ENCODE results near the gene IGSF9B.
"Not testable (repeated sequence)": the region's sequence is repeated elsewhere in the genome, so short reads cannot be mapped to it uniquely, and the experiment has no call there.

The IGSF9B gene

GRCh38 chr11:133956650-133957633 lies at the start of gene IGSF9B:
TSS of gene IGSF9B (minus strand) at chr11:133956968. CDS start at chr11:133956754, 214 bp downstream.
- in situ Hi-C loops (cut with MboI; ENCODE audit: low sequenced_read_pairs): no loop called here

GRCh38 chr11:134004496-134005172 lies 47.9 kb upstream of the IGSF9B start:
- in situ Hi-C loops (cut with MboI; ENCODE audit: low sequenced_read_pairs): no loop called here

GRCh38 chr11:134003792-134004495 lies 47.2 kb upstream of the IGSF9B start:
- in situ Hi-C loops (cut with MboI; ENCODE audit: low sequenced_read_pairs): no loop called here

GRCh38 chr11:134002819-134003218 lies 46.1 kb upstream of the IGSF9B start:
- in situ Hi-C loops (cut with MboI; ENCODE audit: low sequenced_read_pairs): not testable (repeated sequence)

- in situ Hi-C loops (cut with MboI; ENCODE audit: low sequenced_read_pairs): not testable (repeated sequence)
Measured at GRCh38 chr11:134002338-134002737, 45.6 kb upstream of the IGSF9B start.

- in situ Hi-C loops (cut with MboI; ENCODE audit: low sequenced_read_pairs): no loop called here
Measured at GRCh38 chr11:134001596-134001995, 44.8 kb upstream of the IGSF9B start.

GRCh38 chr11:134001088-134001487 lies 44.3 kb upstream of the IGSF9B start:
- in situ Hi-C loops (cut with MboI; ENCODE audit: low sequenced_read_pairs): no loop called here

GRCh38 chr11:133999355-133999754 lies 42.6 kb upstream of the IGSF9B start:
- in situ Hi-C loops (cut with MboI; ENCODE audit: low sequenced_read_pairs): no loop called here

- in situ Hi-C loops (cut with MboI; ENCODE audit: low sequenced_read_pairs): no loop called here
Measured at GRCh38 chr11:133997554-133997953, 40.8 kb upstream of the IGSF9B start.

- in situ Hi-C loops (cut with MboI; ENCODE audit: low sequenced_read_pairs): no loop called here
Measured at GRCh38 chr11:133996671-133997070, 39.9 kb upstream of the IGSF9B start.

GRCh38 chr11:133995066-133995465 lies 38.3 kb upstream of the IGSF9B start:
- in situ Hi-C loops (cut with MboI; ENCODE audit: low sequenced_read_pairs): no loop called here

GRCh38 chr11:133993921-133994320 lies 37.2 kb upstream of the IGSF9B start:
- in situ Hi-C loops (cut with MboI; ENCODE audit: low sequenced_read_pairs): no loop called here

GRCh38 chr11:133993107-133993506 lies 36.3 kb upstream of the IGSF9B start:
- in situ Hi-C loops (cut with MboI; ENCODE audit: low sequenced_read_pairs): no loop called here

GRCh38 chr11:133992121-133992520 lies 35.4 kb upstream of the IGSF9B start:
- in situ Hi-C loops (cut with MboI; ENCODE audit: low sequenced_read_pairs): no loop called here

- in situ Hi-C loops (cut with MboI; ENCODE audit: low sequenced_read_pairs): no loop called here
Measured at GRCh38 chr11:133991101-133991500, 34.3 kb upstream of the IGSF9B start.

- in situ Hi-C loops (cut with MboI; ENCODE audit: low sequenced_read_pairs): no loop called here
Measured at GRCh38 chr11:133990501-133990900, 33.7 kb upstream of the IGSF9B start.

- in situ Hi-C loops (cut with MboI; ENCODE audit: low sequenced_read_pairs): no loop called here
Measured at GRCh38 chr11:133988686-133989410, 32.1 kb upstream of the IGSF9B start.

GRCh38 chr11:133987171-133987570 lies 30.4 kb upstream of the IGSF9B start:
- in situ Hi-C loops (cut with MboI; ENCODE audit: low sequenced_read_pairs): no loop called here

GRCh38 chr11:133985981-133986944 lies 29.5 kb upstream of the IGSF9B start:
- in situ Hi-C loops (cut with MboI; ENCODE audit: low sequenced_read_pairs): no loop called here
